ENCODE data around the gene GPR171.

GRCh38 chr3:151224268-151224866, 21.4 kb upstream of the GPR171 start:
- TF ChIP-seq CTCF (IDR thresholded peaks at IDR 0.05) (no peak), POLR2A (IDR thresholded peaks at IDR 0.05) (no peak)

Data from lower leg skin (tissue), 3 donors.